ENCODE measurements around the gene EMC6. TPM values are rescaled to one million over a fixed set of nuclear protein-coding genes. Genes with fewer than 3 reads are reported as not detected.

EMC6 gene
- total RNA-seq, 1 experiment from 2014 or later = 72.2 TPM

- DNase-seq = peak; percentile 37
- TF ChIP-seq, protein P1, sequence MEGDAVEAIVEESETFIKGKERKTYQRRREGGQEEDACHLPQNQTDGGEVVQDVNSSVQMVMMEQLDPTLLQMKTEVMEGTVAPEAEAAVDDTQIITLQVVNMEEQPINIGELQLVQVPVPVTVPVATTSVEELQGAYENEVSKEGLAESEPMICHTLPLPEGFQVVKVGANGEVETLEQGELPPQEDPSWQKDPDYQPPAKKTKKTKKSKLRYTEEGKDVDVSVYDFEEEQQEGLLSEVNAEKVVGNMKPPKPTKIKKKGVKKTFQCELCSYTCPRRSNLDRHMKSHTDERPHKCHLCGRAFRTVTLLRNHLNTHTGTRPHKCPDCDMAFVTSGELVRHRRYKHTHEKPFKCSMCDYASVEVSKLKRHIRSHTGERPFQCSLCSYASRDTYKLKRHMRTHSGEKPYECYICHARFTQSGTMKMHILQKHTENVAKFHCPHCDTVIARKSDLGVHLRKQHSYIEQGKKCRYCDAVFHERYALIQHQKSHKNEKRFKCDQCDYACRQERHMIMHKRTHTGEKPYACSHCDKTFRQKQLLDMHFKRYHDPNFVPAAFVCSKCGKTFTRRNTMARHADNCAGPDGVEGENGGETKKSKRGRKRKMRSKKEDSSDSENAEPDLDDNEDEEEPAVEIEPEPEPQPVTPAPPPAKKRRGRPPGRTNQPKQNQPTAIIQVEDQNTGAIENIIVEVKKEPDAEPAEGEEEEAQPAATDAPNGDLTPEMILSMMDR (conservative IDR thresholded peaks at IDR 0.05) = no peak
- Mint-ChIP-seq H3K27ac (peak overlapping the region in 2 of 3 experiments; percentile 23 to 81; a peak in 2 of 7 replicates), H3K9me3 (no peaks in the 10 kb centered on the region), H3K4me3 (no peak overlapping the region), H3K36me3 (ENCODE audit: insufficient read depth in 1 of 3, low read depth in 3 of 3) (peaks cover 2 to 22% (median 3%) of the 10 kb centered on the region in 3 experiments; a peak in 4 of 7 replicates), H3K27me3 (ENCODE audit: low read depth) (no peaks in the 10 kb centered on the region), H3K4me1 (peaks cover 8 to 12% of the 10 kb centered on the region in 2 experiments)
- Histone ChIP-seq H3K56ac (ENCODE audit: insufficient read length, low read depth, low read length) (no peak overlapping the region), H2BK12ac (ENCODE audit: insufficient read length, low read depth, low read length) (no peak overlapping the region), H2BK15ac (ENCODE audit: low read depth, low read length) (no peak overlapping the region), H2BK120ac (ENCODE audit: low read depth, low read length, poor library complexity, severe bottlenecking) (no peak overlapping the region), H4K8ac (replicated peaks; ENCODE audit: insufficient read length, low read depth, low read length) (no peak overlapping the region), H4K91ac (ENCODE audit: insufficient read length, low read depth, low read length) (no peak overlapping the region), H3K14ac (ENCODE audit: insufficient read depth, low read length) (no peak overlapping the region; the same call in 1 of the 2 replicates), H4K5ac (ENCODE audit: insufficient read length, low read depth, low read length) (no peak overlapping the region), H3K9me3 (ENCODE audit: control insufficient read depth, low read depth, low read length) (no peaks in the 10 kb centered on the region), H2AK5ac (ENCODE audit: insufficient read length, low read length) (no peak overlapping the region), H2BK20ac (ENCODE audit: low read depth, low read length, poor library complexity, severe bottlenecking) (no peak overlapping the region), H2AFZ (ENCODE audit: low read length) (no peak overlapping the region), H3K27me3 (ENCODE audit: insufficient read depth, low read length) (no peaks in the 10 kb centered on the region), H3K4ac (ENCODE audit: low read depth, low read length) (no peak overlapping the region), H3K4me1 (ENCODE audit: insufficient read depth, low read length) (no peaks in the 10 kb centered on the region), H3K9ac (ENCODE audit: extremely low read depth, insufficient read length, low read length) (no peak overlapping the region), H3K23me2 (ENCODE audit: insufficient read length, low read depth, low read length, poor library complexity, severe bottlenecking) (no peaks in the 10 kb centered on the region), H3K23ac (ENCODE audit: insufficient read length, low read depth, low read length) (no peak overlapping the region), H3K18ac (ENCODE audit: insufficient read length, low read depth, low read length) (no peak overlapping the region), H4K20me1 (ENCODE audit: control insufficient read depth, insufficient read depth, insufficient read length) (no peaks in the 10 kb centered on the region), H2BK5ac (ENCODE audit: insufficient read length, low read length) (no peak overlapping the region), H3T11ph (ENCODE audit: low read length) (no peak overlapping the region), H3K27ac (ENCODE audit: insufficient read length, low read depth, low read length) (no peak overlapping the region), H3K79me1 (ENCODE audit: insufficient read depth, low read depth, low read length, poor library complexity, severe bottlenecking) (no peaks in the 10 kb centered on the region), H3K4me2 (ENCODE audit: insufficient read depth, insufficient read length, low read length) (no peak overlapping the region), H3K79me2 (ENCODE audit: insufficient read depth, low read length) (no peaks in the 10 kb centered on the region)
- no CpG with 5 or more reads among the region's 42 CpGs for WGBS (ENCODE audit: extremely low coverage, insufficient read length, low lambda C conversion rate)
Observed at GRCh38 chr17:3657874-3658783, 10.5 kb upstream of the EMC6 start.
